GM10248 (cell line): Measurements from ENCODE around the gene ARID5B.

Source experiments
- CTCF ChIA-PET: fragments of 300-600 bp; sonication (Branson Sonifier 250); formaldehyde crosslinking; extraction: SDS; loops from one replicate; lab custom pipeline; 2021; ENCODE audit warnings: antibody characterized with exemption; lab: Yijun Ruan, JAX
- POLR2A ChIA-PET: fragments of 350-650 bp; sonication (Branson Sonifier 250); formaldehyde crosslinking; extraction: SDS; loops from one replicate; lab custom pipeline; 2020; ENCODE audit warnings: antibody characterized with exemption; lab: Yijun Ruan, JAX
- DNase-seq: peaks from one replicate; pipeline ENCODE4 v3.0.0; 2012; ENCODE audit errors: extremely low spot score
- CTCF ChIP-seq: IDR thresholded peaks from 2 replicates; pipeline ENCODE4 v1.5.1; 2012; ENCODE audit warnings: mild to moderate bottlenecking, low read depth; ENCODE audit errors: extremely low read depth, missing control alignments, control extremely low read depth

Gene ARID5B

DNA sequence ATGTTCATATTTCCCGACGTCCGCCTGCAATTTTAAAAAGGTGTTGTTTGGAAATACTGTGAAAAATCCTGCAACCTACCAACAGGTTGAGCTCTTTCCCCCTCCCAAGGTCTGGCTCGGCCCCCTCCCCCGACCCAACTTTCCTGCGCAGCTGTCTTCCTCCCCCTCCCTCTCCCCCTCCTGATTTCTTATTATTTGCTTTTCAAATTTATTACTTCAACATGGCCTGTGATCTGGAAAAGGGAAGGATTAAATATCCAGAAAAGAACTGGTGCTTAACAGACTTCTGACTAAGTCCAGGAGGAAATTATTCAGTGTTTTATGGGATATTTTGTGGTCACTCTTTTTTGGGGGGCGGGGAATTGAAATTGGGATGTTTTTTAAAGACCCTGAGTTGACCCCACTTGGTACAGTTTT lies 2.4 kb downstream of the ARID5B start:
- POLR2A ChIA-PET: interaction anchor here (0.7 kb wide), 2 partner anchors 17 to 339 kb away, joined by 3 read pairs; no protein-coding TSS in a partner anchor
- no peak for DNase-seq
- CTCF ChIA-PET: interaction anchor here (0.8 to 4.4 kb wide), 14 partner anchors 11 to 341 kb away, joined by 3 to 25 read pairs (median 4); no protein-coding TSS in a partner anchor
- no peak for TF ChIP-seq CTCF

GRCh38 chr10:61904733-61905725 lies 3.5 kb downstream of the ARID5B start:
- DNase-seq: peak; percentile 60
- CTCF ChIA-PET: interaction anchor here (0.9 to 4.4 kb wide), 14 partner anchors 7 to 360 kb away, joined by 3 to 25 read pairs (median 5); no protein-coding TSS in a partner anchor
- POLR2A ChIA-PET: no interaction called here

GRCh38 chr10:61905837-61906561 lies 4.5 kb downstream of the ARID5B start:
- POLR2A ChIA-PET: no interaction called here
- no peak for DNase-seq
- CTCF ChIA-PET: interaction anchor here (0.9 to 4.4 kb wide), 14 partner anchors 8 to 359 kb away, joined by 3 to 25 read pairs (median 3); no protein-coding TSS in a partner anchor
- TF ChIP-seq CTCF: no peak

More at GRCh38 chr10:61904733-61905725, 3.5 kb downstream of the ARID5B start:
- peak; percentile 11 for TF ChIP-seq CTCF

- no peak for TF ChIP-seq CTCF
- ChIA-PET POLR2A (no interaction called here), CTCF (interaction anchor here (1.0 to 4.4 kb wide), 8 partner anchors 9 to 339 kb away, joined by 3 to 25 read pairs (median 6); no protein-coding TSS in a partner anchor)
- DNase-seq: no peak
These were observed 5.0 kb downstream of the ARID5B start for GRCh38 chr10:61906562-61906901.

GRCh38 chr10:61907011-61907410 lies 5.5 kb downstream of the ARID5B start:
- POLR2A ChIA-PET: no interaction called here
- DNase-seq: no peak
- CTCF ChIA-PET: interaction anchor here (1.3 to 4.4 kb wide), 7 partner anchors 9 to 338 kb away, joined by 3 to 25 read pairs (median 8); no protein-coding TSS in a partner anchor
- TF ChIP-seq CTCF: no peak

GRCh38 chr10:61907587-61907986 lies 6.1 kb downstream of the ARID5B start:
- no peak for TF ChIP-seq CTCF
- ChIA-PET POLR2A (no interaction called here), CTCF (interaction anchor here (1.3 to 4.4 kb wide), 5 partner anchors 8 to 172 kb away, joined by 3 to 25 read pairs (median 18); no protein-coding TSS in a partner anchor)
- no peak for DNase-seq
